Measurements from ENCODE around the gene DENND4A. TPM values are rescaled to one million over a fixed set of nuclear protein-coding genes. Genes with fewer than 3 reads are reported as not detected.
A peak's percentile ranks its signal among the peaks of the same experiment; 100 is the strongest.

Gene DENND4A
- total and polyA plus RNA-seq, 10 donors: 9.4 to 88.2 (median 57.3) TPM

DNA sequence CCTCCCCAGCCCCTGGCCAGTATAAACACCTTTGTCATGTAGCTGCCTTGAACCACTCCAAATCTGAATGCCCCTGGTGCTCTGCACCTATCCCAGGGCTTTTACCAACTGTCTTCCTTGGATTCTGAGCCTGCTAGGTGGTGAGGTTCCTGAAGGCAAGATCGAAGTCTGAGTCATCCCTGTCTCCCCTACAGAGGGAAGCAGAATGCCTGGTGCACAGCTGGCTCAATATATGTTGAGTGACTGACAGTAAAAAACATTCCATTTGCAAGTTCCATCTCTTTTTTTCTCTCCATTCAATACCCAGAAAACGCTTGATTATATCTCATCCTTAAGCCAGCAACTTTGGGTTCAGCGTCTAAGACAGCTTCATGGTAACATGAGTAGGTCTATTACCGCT is 145.6 kb downstream of the DENND4A start:
- Histone ChIP-seq H3K4me1 (peaks cover 0 to 19% (median 2%) of the 10 kb centered on the region in 6 donors), H3K4me3 (no peak overlapping the region), H3K27me3 (replicated peaks in 1 of 7) (no peaks in the 10 kb centered on the region), H3K27ac (peak overlapping the region in 2 of 8 donors; percentile 4 to 5), H3K9me3 (no peaks in the 10 kb centered on the region), H3K36me3 (peaks cover 0 to 19% (median 0%) of the 10 kb centered on the region in 6 donors)
- 80 to 93% (median 88%) methylated on average over 4 of the region's 4 CpGs for WGBS, 5 donors
- intact Hi-C loops (cut with DNase I; ENCODE audit: low total_unique reads): no loop called here
- no peak for DNase-seq
- TF ChIP-seq POLR2AphosphoS5 (IDR thresholded peaks at IDR 0.05) (no peak), POLR2A (IDR thresholded peaks at IDR 0.05) (no peak)
- TF ChIP-seq, protein P1, sequence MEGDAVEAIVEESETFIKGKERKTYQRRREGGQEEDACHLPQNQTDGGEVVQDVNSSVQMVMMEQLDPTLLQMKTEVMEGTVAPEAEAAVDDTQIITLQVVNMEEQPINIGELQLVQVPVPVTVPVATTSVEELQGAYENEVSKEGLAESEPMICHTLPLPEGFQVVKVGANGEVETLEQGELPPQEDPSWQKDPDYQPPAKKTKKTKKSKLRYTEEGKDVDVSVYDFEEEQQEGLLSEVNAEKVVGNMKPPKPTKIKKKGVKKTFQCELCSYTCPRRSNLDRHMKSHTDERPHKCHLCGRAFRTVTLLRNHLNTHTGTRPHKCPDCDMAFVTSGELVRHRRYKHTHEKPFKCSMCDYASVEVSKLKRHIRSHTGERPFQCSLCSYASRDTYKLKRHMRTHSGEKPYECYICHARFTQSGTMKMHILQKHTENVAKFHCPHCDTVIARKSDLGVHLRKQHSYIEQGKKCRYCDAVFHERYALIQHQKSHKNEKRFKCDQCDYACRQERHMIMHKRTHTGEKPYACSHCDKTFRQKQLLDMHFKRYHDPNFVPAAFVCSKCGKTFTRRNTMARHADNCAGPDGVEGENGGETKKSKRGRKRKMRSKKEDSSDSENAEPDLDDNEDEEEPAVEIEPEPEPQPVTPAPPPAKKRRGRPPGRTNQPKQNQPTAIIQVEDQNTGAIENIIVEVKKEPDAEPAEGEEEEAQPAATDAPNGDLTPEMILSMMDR (IDR thresholded peaks at IDR 0.05 in 8 of 11, conservative IDR thresholded peaks at IDR 0.05 in 3 of 11): no peak

DNA sequence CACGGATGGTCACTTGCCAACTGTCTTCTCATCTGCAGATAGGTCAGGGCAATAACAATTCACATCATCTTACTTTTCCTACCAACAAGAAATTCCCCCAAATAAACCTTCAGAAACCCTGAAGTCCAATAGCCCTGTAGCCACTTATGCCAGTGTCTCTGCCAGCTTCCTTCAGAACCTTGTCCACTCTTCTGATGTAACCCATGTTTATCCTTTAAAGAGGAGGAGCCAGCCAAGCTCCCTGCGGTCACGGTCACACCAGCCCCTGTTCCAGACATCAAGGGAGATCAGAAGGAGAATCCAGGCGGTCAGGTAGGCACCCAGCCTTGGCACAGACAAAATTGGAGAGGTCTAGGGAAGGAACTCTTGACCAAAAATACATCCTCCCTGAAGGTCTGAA is 146.7 kb downstream of the DENND4A start:
- Histone ChIP-seq H3K4me3 (no peak overlapping the region), H3K27me3 (replicated peaks in 1 of 7) (no peaks in the 10 kb centered on the region), H3K27ac (no peak overlapping the region), H3K9me3 (no peaks in the 10 kb centered on the region), H3K36me3 (peaks cover 0 to 8% (median 0%) of the 10 kb centered on the region in 6 donors), H3K4me1 (peaks cover 0 to 10% (median 0%) of the 10 kb centered on the region in 6 donors)
- WGBS, 5 donors: 92 to 100% (median 96%) methylated on average over 4 of the region's 4 CpGs
- no peak for TF ChIP-seq POLR2A (IDR thresholded peaks at IDR 0.05)
- TF ChIP-seq, protein P1 (IDR thresholded peaks at IDR 0.05 in 8 of 11, conservative IDR thresholded peaks at IDR 0.05 in 3 of 11): no peak
- no peak for TF ChIP-seq POLR2AphosphoS5 (IDR thresholded peaks at IDR 0.05)
- no peak for DNase-seq
- intact Hi-C loops (cut with DNase I; ENCODE audit: low total_unique reads): no loop called here

DNA sequence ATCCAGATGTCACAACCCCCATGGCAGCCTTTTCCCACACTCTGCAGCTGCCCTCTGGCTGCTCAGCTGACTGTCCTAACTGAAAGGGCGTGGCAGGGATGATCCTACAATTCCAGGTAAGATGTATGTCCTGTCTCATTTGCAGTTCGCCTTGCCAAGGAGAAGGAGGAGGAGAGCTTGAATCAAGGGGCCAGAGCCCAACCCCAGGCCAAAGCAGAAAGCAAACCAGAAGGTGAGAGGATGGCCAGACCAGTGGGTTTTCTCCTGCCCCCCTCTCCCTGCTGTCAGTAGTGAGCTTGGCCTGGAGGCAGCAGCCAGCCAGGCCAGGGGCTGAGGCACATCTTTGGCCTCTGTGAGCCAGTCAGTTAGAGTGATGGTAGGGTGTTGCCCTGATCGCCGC is 147.8 kb downstream of the DENND4A start:
- no peaks in the 10 kb centered on the region for H3K9me3 ChIP-seq
- WGBS, 5 donors: 95 to 100% (median 96%) methylated on average over 4 of the region's 4 CpGs
- H3K36me3 ChIP-seq: peaks cover 0 to 6% (median 0%) of the 10 kb centered on the region in 6 donors
- no peak for DNase-seq
- H3K27ac ChIP-seq: no peak overlapping the region
- intact Hi-C loops (cut with DNase I; ENCODE audit: low total_unique reads): no loop called here
- TF ChIP-seq POLR2A (IDR thresholded peaks at IDR 0.05) (no peak), POLR2AphosphoS5 (IDR thresholded peaks at IDR 0.05) (no peak)
- TF ChIP-seq, protein P1 (IDR thresholded peaks at IDR 0.05 in 8 of 11, conservative IDR thresholded peaks at IDR 0.05 in 3 of 11): no peak
- H3K27me3 ChIP-seq (replicated peaks in 1 of 7): no peaks in the 10 kb centered on the region
- no peak overlapping the region for H3K4me3 ChIP-seq
- H3K4me1 ChIP-seq: peaks cover 0 to 7% (median 0%) of the 10 kb centered on the region in 6 donors

DNA sequence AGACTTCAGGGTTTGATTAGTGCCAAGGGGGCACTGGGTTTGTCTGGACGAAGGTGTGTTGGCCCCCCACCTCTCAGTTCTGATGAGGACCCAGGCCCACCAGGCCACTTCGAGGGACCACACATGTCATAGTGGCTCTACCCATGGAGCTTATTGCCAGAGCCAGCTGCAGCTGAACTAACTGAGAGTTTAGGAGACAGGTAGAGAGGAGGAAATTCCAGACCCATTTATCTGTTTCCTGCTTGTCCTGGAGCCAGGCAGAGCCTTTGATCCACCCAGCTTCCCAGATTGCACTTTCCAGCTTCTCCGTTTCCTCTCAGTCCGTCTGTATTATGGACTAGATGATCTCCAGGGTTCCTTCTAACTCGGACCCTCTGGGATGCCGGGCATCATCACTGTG is 149.5 kb downstream of the DENND4A start:
- no peaks in the 10 kb centered on the region for H3K27me3 ChIP-seq (replicated peaks in 1 of 7)
- WGBS, 5 donors: 74 to 83% (median 77%) methylated on average over 5 to 6 of the region's 6 CpGs
- intact Hi-C loops (cut with DNase I; ENCODE audit: low total_unique reads): no loop called here
- H3K4me1 ChIP-seq: peaks cover 0 to 20% (median 10%) of the 10 kb centered on the region in 6 donors
- TF ChIP-seq, protein P1 (IDR thresholded peaks at IDR 0.05 in 8 of 11, conservative IDR thresholded peaks at IDR 0.05 in 3 of 11): no peak
- no peak for TF ChIP-seq POLR2AphosphoS5 (IDR thresholded peaks at IDR 0.05)
- no peak for TF ChIP-seq POLR2A (IDR thresholded peaks at IDR 0.05)
- no peak overlapping the region for H3K4me3 ChIP-seq
- H3K27ac ChIP-seq: no peak overlapping the region
- no peak for DNase-seq
- peaks cover 0 to 6% (median 0%) of the 10 kb centered on the region in 6 donors for H3K36me3 ChIP-seq
- no peaks in the 10 kb centered on the region for H3K9me3 ChIP-seq

Measured in spleen (tissue), 11 donors.